Neuronal stem cell (in vitro differentiated cells): Measurements from ENCODE around the gene PCK1.

Source experiments
- DNase-seq: peaks from one replicate; pipeline ENCODE4 v3.0.0-alpha.2; 2013; ENCODE audit warnings: low spot score
- H2AFZ ChIP-seq: one replicate; pipeline ENCODE4 v1.6.1; 2013; ENCODE audit warnings: mild to moderate bottlenecking, low read length, inconsistent platforms
- H2AK5ac ChIP-seq: 2 replicates; pipeline ENCODE4 v1.6.1; 2013; ENCODE audit warnings: low read depth, mild to moderate bottlenecking, inconsistent platforms, low read length, moderate library complexity, mixed read lengths
- H2BK120ac ChIP-seq: 2 replicates; pipeline ENCODE4 v1.6.1; 2013; ENCODE audit warnings: low read depth, mild to moderate bottlenecking, inconsistent platforms, low read length, moderate library complexity, mixed read lengths
- H2BK12ac ChIP-seq: one replicate; pipeline ENCODE4 v1.6.1; 2013; ENCODE audit warnings: low read length, inconsistent platforms
- H2BK15ac ChIP-seq: 2 replicates; pipeline ENCODE4 v1.6.1; 2013; ENCODE audit warnings: mild to moderate bottlenecking, low read length, inconsistent platforms, mixed read lengths
- H2BK5ac ChIP-seq: one replicate; pipeline ENCODE4 v1.6.1; 2013; ENCODE audit warnings: inconsistent platforms, mild to moderate bottlenecking, low read length, moderate library complexity
- H3K14ac ChIP-seq: one replicate; pipeline ENCODE4 v1.6.1; 2013; ENCODE audit warnings: low read length, inconsistent platforms
- H3K18ac ChIP-seq: 2 replicates; pipeline ENCODE4 v1.6.1; 2013; ENCODE audit warnings: low read length, inconsistent platforms
- H3K23ac ChIP-seq: 2 replicates; pipeline ENCODE4 v1.6.1; 2013; ENCODE audit warnings: low read depth, mild to moderate bottlenecking, mixed read lengths, low read length, inconsistent platforms; ENCODE audit not compliant: poor library complexity
- H3K27ac ChIP-seq: replicated peaks from 3 replicates; pipeline ENCODE4 v1.5.1; 2013; ENCODE audit warnings: low read length, inconsistent platforms
- H3K27me3 ChIP-seq, 3 experiments: 2 replicates each; pipeline ENCODE4 v1.6.1; 2013; ENCODE audit warnings: low read length in 3 of 3, mild to moderate bottlenecking in 2 of 3, inconsistent platforms in 1 of 3, low read depth in 1 of 3, mixed read lengths in 1 of 3, moderate library complexity in 1 of 3; ENCODE audit not compliant: control insufficient read depth in 3 of 3, insufficient read depth in 3 of 3
- H3K36me3 ChIP-seq, 2 donors: replicated peaks in 1 of 2; 2 replicates each; pipeline ENCODE4 v1.6.1; 2013; ENCODE audit warnings: low read length in 2 of 2; ENCODE audit not compliant: control insufficient read depth in 2 of 2, insufficient read depth in 2 of 2
- H3K4ac ChIP-seq: 2 replicates; pipeline ENCODE4 v1.6.1; 2013; ENCODE audit warnings: inconsistent platforms, mild to moderate bottlenecking, low read length, moderate library complexity
- H3K4me1 ChIP-seq, 2 donors: 1 replicate in 1 of 2; 2 replicates in 1 of 2; pipeline ENCODE4 v1.6.1; 2013; ENCODE audit warnings: low read length in 2 of 2, low read depth in 1 of 2; ENCODE audit not compliant: control insufficient read depth in 2 of 2, insufficient read depth in 1 of 2
- H3K4me2 ChIP-seq: one replicate; pipeline ENCODE4 v1.6.1; 2013; ENCODE audit warnings: mild to moderate bottlenecking, low read length, inconsistent platforms; ENCODE audit not compliant: insufficient read depth, poor library complexity, severe bottlenecking
- H3K4me3 ChIP-seq, 2 donors: 2 replicates each; pipeline ENCODE4 v1.5.1; 2013; ENCODE audit warnings: low read length in 2 of 2, mild to moderate bottlenecking in 2 of 2, inconsistent platforms in 1 of 2, moderate library complexity in 1 of 2
- H3K79me1 ChIP-seq: one replicate; pipeline ENCODE4 v1.6.1; 2013; ENCODE audit warnings: low read depth, mild to moderate bottlenecking, inconsistent platforms, low read length, moderate library complexity
- H3K9ac ChIP-seq: one replicate; pipeline ENCODE4 v1.6.1; 2013; ENCODE audit warnings: mild to moderate bottlenecking, low read depth, low read length, inconsistent platforms; ENCODE audit not compliant: poor library complexity
- H3K9me3 ChIP-seq, 2 donors: replicated peaks in 1 of 2; 2 replicates each; pipeline versions ENCODE3 to v1.6.1; 2013; ENCODE audit warnings: low read length in 2 of 2, mild to moderate bottlenecking in 2 of 2, inconsistent platforms in 1 of 2, low read depth in 1 of 2, mixed read lengths in 1 of 2, moderate library complexity in 1 of 2; ENCODE audit not compliant: control insufficient read depth in 2 of 2, insufficient read depth in 1 of 2
- H4K8ac ChIP-seq: one replicate; pipeline ENCODE4 v1.6.1; 2013; ENCODE audit warnings: low read depth, mild to moderate bottlenecking, inconsistent platforms, low read length, moderate library complexity
- H4K91ac ChIP-seq: one replicate; pipeline ENCODE4 v1.6.1; 2013; ENCODE audit warnings: low read length, low read depth, mild to moderate bottlenecking, inconsistent platforms; ENCODE audit not compliant: poor library complexity
- WGBS, 2 donors: extraction: QIAGEN DNeasy Blood & Tissue Kit; methylation state at CpG; one replicate each; pipeline ENCODE4 v1.1.7; 2013; ENCODE audit warnings: missing lambda C conversion rate in 2 of 2, mixed read lengths in 1 of 2; ENCODE audit not compliant: insufficient read length in 2 of 2, insufficient replicate concordance in 1 of 2; ENCODE audit errors: extremely low coverage in 2 of 2; 5-methylcytosine and 5-hydroxymethylcytosine counted together

PCK1 gene

DNA sequence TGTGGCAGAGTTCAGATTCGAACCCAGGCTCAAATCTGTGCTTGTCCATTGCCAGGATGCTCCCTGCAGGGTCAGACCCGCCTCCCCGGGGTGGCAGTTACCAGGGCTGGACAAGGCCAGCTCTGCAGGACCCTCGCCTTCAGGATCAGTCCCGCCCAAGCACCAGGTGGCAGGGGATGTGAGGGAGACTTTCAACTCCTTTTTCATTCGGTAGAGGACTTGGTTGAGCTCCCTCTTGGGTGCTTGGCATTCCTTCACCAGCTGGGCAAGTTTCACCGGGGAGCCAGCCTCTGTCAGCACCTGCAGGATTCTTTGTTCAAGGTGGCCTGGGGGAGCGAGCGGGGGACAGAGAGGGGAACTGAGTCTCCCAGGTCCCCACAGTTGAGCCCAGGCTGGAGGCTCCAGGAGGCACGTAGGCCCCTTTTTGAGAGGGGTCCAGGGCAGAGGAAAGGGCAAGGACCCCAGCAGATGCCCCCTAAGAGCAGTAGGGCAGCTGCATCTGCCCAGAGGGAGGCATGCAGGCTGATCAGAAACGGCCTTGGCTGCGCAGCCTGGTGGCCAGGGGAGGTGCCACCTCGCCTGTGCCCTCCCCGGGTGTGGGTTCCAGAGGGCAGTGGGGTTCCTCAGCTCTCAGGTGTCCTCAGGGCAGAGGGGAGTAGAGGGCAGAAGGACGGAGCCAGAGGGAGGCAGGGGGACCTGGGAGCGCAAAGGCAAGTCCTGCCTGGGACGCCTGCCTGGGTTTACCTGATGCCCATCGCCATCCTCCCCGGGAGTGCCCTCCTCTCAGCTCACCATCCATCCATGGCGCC lies 55.4 kb downstream of the PCK1 start:
- Histone ChIP-seq H3K18ac (peak overlapping the region; percentile 50), H3K27me3 (peaks cover 0 to 29% (median 2%) of the 10 kb centered on the region in 3 experiments), H3K9me3 (no peaks in the 10 kb centered on the region), H3K14ac (peak overlapping the region; percentile 87), H3K79me1 (no peaks in the 10 kb centered on the region), H3K27ac (no peak overlapping the region), H2AK5ac (peak overlapping the region; percentile 62), H3K4me2 (no peak overlapping the region), H4K91ac (no peak overlapping the region), H3K4me3 (no peak overlapping the region), H2BK15ac (no peak overlapping the region), H3K4ac (no peak overlapping the region), H2BK12ac (no peak overlapping the region), H4K8ac (no peak overlapping the region), H3K36me3 (no peaks in the 10 kb centered on the region), H3K9ac (peak overlapping the region; percentile 30), H2BK5ac (no peak overlapping the region), H2BK120ac (no peak overlapping the region), H3K23ac (no peak overlapping the region), H3K4me1 (no peaks in the 10 kb centered on the region), H2AFZ (no peak overlapping the region)
- no CpG with 5 or more reads among the region's 20 CpGs for WGBS, 2 donors
- DNase-seq: no peak

DNA sequence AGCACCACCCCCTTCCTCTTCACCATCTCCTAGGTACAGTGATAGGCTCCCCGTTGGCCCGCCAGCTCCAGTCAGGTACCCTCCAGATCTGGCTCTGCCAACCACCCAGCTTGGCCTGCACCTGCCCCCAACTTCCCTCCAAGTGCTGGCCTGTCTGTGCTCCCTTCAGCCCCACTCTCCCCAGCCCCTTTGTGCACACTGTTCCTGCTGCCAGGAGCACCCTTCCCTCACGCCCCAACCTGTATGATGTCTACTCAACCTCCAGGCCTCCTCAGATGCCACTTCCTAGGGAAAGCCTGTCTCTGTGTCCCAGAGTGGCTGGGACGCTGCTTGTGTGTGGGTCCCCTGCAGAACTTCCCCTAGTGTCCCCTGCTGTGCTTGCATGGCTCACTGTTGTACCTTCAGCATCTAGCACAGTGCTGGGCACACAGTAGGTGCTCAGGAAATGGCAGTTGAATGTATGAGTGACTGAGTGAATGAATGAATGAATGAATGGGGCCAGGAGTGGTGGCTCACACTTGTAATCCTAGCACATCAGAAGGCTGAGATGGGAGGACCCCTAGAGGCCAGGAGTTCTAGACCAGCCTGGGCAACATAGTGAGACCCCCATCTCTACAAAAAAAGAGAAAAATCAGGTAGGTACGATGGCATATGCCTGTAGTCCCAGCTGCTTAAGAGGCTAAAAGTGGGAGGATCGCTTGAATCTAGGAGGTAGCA lies 56.3 kb downstream of the PCK1 start:
- Histone ChIP-seq H4K8ac (no peak overlapping the region), H3K36me3 (no peaks in the 10 kb centered on the region), H2BK15ac (peak overlapping the region; percentile 7), H3K4me2 (no peak overlapping the region), H3K27me3 (peaks cover 0 to 28% (median 2%) of the 10 kb centered on the region in 3 experiments), H2AFZ (no peak overlapping the region), H3K23ac (no peak overlapping the region), H4K91ac (no peak overlapping the region), H3K4me1 (no peaks in the 10 kb centered on the region), H3K79me1 (no peaks in the 10 kb centered on the region), H3K9me3 (no peaks in the 10 kb centered on the region), H2BK5ac (no peak overlapping the region), H3K9ac (no peak overlapping the region), H3K27ac (no peak overlapping the region), H2BK12ac (no peak overlapping the region), H3K14ac (peak overlapping the region; percentile 42), H3K4ac (no peak overlapping the region), H2AK5ac (no peak overlapping the region), H2BK120ac (no peak overlapping the region), H3K18ac (no peak overlapping the region), H3K4me3 (no peak overlapping the region)
- no CpG with 5 or more reads among the region's 6 CpGs for WGBS, 2 donors
- no peak for DNase-seq
